ENCODE results near the gene PLEKHG4. TPM values are rescaled to one million over a fixed set of nuclear protein-coding genes. Genes with fewer than 3 reads are reported as not detected.

The PLEKHG4 gene
- total and polyA plus RNA-seq, 9 of the 15 experiments (the other 6 are each of a cell fraction or from before 2014, with no cell fraction given), result 3.7 to 36.8 (median 17.9) TPM

DNA sequence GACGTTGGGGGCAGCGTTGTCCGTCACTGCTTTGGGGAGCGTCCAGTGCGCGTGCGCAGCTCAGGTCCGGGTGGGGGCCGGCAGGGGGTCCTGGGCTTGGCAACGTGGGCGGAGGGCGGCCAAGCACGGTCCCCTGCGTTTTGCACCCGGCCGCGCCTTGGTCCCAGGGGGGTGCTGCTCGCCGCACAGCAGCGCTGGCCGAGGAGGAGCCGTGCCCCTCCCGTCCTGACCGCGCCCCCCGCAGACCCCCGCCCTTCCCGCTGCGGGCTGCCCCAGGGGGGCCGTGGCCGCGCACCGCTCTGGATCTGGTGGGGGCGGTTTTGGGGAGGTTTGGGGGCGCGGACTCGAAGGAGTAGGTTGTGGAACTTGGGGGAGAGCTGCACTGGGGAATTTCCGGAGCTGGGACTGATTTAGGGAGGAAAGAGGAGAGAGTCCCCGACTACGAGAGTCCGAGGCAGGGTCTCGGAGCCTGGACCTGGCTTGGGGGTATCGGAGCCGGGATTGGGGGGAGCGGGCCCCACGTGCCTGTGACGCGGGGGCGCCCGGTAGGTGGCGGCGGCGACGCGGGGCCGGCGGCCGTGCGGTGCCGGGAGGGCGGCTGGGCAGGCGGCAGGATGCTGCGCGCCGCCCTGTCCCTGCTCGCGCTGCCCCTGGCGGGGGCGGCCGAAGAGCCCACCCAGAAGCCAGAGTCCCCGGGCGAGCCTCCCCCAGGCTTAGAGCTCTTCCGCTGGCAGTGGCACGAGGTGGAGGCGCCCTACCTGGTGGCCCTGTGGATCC lies 30.7 kb upstream of the PLEKHG4 start, which contains the start of gene SLC9A5 (continued):
- TF ChIP-seq, protein P1, sequence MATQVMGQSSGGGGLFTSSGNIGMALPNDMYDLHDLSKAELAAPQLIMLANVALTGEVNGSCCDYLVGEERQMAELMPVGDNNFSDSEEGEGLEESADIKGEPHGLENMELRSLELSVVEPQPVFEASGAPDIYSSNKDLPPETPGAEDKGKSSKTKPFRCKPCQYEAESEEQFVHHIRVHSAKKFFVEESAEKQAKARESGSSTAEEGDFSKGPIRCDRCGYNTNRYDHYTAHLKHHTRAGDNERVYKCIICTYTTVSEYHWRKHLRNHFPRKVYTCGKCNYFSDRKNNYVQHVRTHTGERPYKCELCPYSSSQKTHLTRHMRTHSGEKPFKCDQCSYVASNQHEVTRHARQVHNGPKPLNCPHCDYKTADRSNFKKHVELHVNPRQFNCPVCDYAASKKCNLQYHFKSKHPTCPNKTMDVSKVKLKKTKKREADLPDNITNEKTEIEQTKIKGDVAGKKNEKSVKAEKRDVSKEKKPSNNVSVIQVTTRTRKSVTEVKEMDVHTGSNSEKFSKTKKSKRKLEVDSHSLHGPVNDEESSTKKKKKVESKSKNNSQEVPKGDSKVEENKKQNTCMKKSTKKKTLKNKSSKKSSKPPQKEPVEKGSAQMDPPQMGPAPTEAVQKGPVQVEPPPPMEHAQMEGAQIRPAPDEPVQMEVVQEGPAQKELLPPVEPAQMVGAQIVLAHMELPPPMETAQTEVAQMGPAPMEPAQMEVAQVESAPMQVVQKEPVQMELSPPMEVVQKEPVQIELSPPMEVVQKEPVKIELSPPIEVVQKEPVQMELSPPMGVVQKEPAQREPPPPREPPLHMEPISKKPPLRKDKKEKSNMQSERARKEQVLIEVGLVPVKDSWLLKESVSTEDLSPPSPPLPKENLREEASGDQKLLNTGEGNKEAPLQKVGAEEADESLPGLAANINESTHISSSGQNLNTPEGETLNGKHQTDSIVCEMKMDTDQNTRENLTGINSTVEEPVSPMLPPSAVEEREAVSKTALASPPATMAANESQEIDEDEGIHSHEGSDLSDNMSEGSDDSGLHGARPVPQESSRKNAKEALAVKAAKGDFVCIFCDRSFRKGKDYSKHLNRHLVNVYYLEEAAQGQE (IDR thresholded peaks at IDR 0.05; ENCODE audit: borderline replicate concordance), result 0 out of 2 replicates have a peak, but pooled peaks have one; percentile 13
- TF ChIP-seq, protein P1 (CRISPR knock-in tag; IDR thresholded peaks at IDR 0.05; ENCODE audit: low read depth), result no peak
- peak; percentile 51; the same call in 1 of the 2 replicates for TF ChIP-seq CREB1 (IDR thresholded peaks at IDR 0.05)
- TF ChIP-seq CREB1 (CRISPR knock-in tag; IDR thresholded peaks at IDR 0.05), result no peak
- TF ChIP-seq, protein P2, sequence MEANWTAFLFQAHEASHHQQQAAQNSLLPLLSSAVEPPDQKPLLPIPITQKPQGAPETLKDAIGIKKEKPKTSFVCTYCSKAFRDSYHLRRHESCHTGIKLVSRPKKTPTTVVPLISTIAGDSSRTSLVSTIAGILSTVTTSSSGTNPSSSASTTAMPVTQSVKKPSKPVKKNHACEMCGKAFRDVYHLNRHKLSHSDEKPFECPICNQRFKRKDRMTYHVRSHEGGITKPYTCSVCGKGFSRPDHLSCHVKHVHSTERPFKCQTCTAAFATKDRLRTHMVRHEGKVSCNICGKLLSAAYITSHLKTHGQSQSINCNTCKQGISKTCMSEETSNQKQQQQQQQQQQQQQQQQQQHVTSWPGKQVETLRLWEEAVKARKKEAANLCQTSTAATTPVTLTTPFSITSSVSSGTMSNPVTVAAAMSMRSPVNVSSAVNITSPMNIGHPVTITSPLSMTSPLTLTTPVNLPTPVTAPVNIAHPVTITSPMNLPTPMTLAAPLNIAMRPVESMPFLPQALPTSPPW (CRISPR knock-in tag; IDR thresholded peaks at IDR 0.05), result peak; percentile 64
- TF ChIP-seq HSF4 (CRISPR knock-in tag; IDR thresholded peaks at IDR 0.05; ENCODE audit: borderline replicate concordance), result no peak
- peak; percentile 40 for TF ChIP-seq KDM5B (IDR thresholded peaks at IDR 0.05; ENCODE audit: insufficient replicate concordance, low read depth, low read length)
- no peak for TF ChIP-seq RFX7 (CRISPR knock-in tag; IDR thresholded peaks at IDR 0.05)
- TF ChIP-seq TCF3 (CRISPR knock-in tag; IDR thresholded peaks at IDR 0.05), result no peak
- TF ChIP-seq L3MBTL2 (IDR thresholded peaks at IDR 0.05), result peak; percentile 96
- TF ChIP-seq, protein P3, sequence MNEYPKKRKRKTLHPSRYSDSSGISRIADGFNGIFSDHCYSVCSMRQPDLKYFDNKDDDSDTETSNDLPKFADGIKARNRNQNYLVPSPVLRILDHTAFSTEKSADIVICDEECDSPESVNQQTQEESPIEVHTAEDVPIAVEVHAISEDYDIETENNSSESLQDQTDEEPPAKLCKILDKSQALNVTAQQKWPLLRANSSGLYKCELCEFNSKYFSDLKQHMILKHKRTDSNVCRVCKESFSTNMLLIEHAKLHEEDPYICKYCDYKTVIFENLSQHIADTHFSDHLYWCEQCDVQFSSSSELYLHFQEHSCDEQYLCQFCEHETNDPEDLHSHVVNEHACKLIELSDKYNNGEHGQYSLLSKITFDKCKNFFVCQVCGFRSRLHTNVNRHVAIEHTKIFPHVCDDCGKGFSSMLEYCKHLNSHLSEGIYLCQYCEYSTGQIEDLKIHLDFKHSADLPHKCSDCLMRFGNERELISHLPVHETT (CRISPR knock-in tag; conservative IDR thresholded peaks at IDR 0.05 in 1 of 2, IDR thresholded peaks at IDR 0.05 in 1 of 2), result 0 out of 4 replicates have a peak, but pooled peaks of 1 of the 2 experiments have one; percentile 41
- no peak for TF ChIP-seq HNRNPH1 (optimal IDR thresholded peaks at IDR 0.05; ENCODE audit: low read depth, low read length)
- no peak for TF ChIP-seq HMG20B (CRISPR knock-in tag; IDR thresholded peaks at IDR 0.05)
- peak in 1 of 2 experiments; percentile 35; a peak in 1 of 4 replicates for TF ChIP-seq SIN3A (IDR thresholded peaks at IDR 0.05; ENCODE audit: borderline replicate concordance in 2 of 2, control insufficient read depth in 1 of 2, low read depth in 2 of 2, low read length in 2 of 2)
- TF ChIP-seq ZFX (CRISPR knock-in tag; IDR thresholded peaks at IDR 0.05), result peak; percentile 40
- TF ChIP-seq CTBP1 (IDR thresholded peaks at IDR 0.05; ENCODE audit: borderline replicate concordance), result peak; percentile 57; the same call in 1 of the 2 replicates
